ENCODE results near the gene ESPNL.
"Not testable (repeated sequence)": the region's sequence is repeated elsewhere in the genome, so short reads cannot be mapped to it uniquely, and the experiment has no call there.

The ESPNL gene, protein sequence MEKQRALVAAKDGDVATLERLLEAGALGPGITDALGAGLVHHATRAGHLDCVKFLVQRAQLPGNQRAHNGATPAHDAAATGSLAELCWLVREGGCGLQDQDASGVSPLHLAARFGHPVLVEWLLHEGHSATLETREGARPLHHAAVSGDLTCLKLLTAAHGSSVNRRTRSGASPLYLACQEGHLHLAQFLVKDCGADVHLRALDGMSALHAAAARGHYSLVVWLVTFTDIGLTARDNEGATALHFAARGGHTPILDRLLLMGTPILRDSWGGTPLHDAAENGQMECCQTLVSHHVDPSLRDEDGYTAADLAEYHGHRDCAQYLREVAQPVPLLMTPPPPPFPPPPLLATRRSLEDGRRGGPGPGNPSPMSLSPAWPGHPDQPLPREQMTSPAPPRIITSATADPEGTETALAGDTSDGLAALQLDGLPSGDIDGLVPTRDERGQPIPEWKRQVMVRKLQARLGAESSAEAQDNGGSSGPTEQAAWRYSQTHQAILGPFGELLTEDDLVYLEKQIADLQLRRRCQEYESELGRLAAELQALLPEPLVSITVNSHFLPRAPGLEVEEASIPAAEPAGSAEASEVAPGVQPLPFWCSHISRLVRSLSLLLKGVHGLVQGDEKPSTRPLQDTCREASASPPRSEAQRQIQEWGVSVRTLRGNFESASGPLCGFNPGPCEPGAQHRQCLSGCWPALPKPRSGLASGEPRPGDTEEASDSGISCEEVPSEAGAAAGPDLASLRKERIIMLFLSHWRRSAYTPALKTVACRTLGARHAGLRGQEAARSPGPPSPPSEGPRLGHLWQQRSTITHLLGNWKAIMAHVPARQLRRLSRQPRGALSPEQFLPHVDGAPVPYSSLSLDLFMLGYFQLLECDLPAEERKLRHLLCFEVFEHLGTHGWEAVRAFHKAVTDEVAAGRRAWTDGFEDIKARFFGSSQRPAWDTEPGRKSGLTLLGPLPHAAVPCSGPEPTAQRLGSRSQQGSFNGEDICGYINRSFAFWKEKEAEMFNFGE

DNA sequence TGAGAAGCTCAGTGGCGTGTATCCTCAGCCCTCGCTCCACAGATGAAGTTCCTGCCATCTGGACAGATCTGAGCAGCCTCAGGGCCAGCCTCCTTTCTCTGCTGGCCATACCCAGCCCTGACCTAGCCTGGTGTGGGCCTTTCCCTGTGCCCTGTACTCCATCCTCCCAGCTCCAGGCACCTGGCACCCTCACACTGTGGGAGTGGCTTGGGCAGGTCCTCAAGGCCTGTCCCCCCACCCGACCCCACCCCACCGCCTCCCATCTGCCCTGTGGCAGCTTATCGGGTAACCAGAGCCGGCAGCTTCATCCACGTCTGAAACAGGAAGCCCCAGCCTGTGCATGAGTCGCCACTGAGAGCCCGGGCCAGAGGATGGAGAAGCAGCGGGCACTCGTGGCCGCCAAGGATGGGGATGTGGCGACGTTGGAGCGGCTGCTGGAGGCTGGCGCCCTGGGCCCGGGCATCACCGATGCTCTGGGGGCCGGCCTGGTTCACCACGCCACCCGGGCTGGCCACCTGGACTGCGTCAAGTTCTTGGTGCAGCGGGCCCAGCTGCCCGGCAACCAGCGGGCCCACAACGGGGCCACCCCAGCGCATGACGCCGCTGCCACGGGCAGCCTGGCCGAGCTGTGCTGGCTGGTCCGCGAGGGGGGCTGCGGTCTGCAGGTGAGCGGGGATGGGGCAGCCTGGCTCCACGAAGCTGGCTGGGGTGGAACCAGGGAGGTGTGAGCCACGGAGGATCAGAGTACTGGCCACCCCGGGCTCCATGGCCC, at the start of gene ESPNL:
ESPNL (plus strand) TSS at position 292 of the 772 bp plus-strand sequence; CDS start at position 372, 80 bp downstream.
- no peak within 1 kb of the TSS for H3K4me3 ChIP-seq (ENCODE audit: low read depth, low read length)
- no peak within 1 kb of the TSS for H3K4me2 ChIP-seq (ENCODE audit: low read length)
- TF ChIP-seq, protein P1, sequence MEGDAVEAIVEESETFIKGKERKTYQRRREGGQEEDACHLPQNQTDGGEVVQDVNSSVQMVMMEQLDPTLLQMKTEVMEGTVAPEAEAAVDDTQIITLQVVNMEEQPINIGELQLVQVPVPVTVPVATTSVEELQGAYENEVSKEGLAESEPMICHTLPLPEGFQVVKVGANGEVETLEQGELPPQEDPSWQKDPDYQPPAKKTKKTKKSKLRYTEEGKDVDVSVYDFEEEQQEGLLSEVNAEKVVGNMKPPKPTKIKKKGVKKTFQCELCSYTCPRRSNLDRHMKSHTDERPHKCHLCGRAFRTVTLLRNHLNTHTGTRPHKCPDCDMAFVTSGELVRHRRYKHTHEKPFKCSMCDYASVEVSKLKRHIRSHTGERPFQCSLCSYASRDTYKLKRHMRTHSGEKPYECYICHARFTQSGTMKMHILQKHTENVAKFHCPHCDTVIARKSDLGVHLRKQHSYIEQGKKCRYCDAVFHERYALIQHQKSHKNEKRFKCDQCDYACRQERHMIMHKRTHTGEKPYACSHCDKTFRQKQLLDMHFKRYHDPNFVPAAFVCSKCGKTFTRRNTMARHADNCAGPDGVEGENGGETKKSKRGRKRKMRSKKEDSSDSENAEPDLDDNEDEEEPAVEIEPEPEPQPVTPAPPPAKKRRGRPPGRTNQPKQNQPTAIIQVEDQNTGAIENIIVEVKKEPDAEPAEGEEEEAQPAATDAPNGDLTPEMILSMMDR (IDR thresholded peaks at IDR 0.05), result no peak
- no peaks in the 10 kb centered on the region for H3K27me3 ChIP-seq (ENCODE audit: control insufficient read depth, insufficient read depth, low read length)
- H3K9ac ChIP-seq, result no peak within 1 kb of the TSS
- no peaks in the 10 kb centered on the region for H3K79me2 ChIP-seq
- no peak within 1 kb of the TSS for H3K27ac ChIP-seq
- H3K36me3 ChIP-seq (ENCODE audit: control insufficient read depth, insufficient read depth, low read length), result no peaks in the 10 kb centered on the region
- no peaks in the 10 kb centered on the region for H3K4me1 ChIP-seq
- H3K9me3 ChIP-seq (ENCODE audit: control insufficient read depth, low read length), result no peaks in the 10 kb centered on the region
- no peak within 1 kb of the TSS for H2AFZ ChIP-seq

DNA sequence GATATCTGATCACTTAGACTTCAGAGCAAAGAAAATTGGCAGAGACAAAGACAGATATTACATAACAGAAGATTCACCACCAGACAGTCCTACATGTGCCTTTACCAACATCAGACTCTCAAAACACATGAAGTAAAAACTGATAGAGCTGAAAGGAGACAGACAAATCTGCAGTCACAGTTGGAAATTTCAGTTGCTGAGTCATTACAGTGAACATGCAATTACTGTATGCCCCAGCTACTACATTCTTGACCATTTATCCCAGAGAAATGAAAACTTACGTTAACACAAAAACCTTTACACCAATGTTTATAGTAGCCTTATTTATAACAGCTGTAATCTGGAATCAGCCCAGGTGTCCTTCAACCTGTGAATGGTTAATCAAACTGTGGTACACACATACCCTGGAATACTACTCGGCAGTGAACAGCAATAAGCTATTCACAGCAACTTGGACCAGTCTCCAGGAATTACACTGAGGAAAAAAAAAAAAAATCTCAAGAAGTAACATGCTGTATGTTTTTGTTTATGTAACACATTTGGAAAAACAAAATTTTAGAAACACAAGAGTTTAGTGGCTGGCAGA, 46.9 kb upstream of the ESPNL start:
- Histone ChIP-seq H3K36me3 (ENCODE audit: control insufficient read depth, insufficient read depth, low read length) (no peaks in the 10 kb centered on the region), H3K9me3 (ENCODE audit: control insufficient read depth, low read length) (no peaks in the 10 kb centered on the region), H3K4me3 (ENCODE audit: low read depth, low read length) (no peak overlapping the region), H3K27me3 (ENCODE audit: control insufficient read depth, insufficient read depth, low read length) (no peaks in the 10 kb centered on the region), H3K27ac (no peak overlapping the region), H3K79me2 (no peaks in the 10 kb centered on the region), H3K4me1 (no peaks in the 10 kb centered on the region), H2AFZ (no peak overlapping the region), H3K9ac (no peak overlapping the region), H3K4me2 (ENCODE audit: low read length) (no peak overlapping the region)
- TF ChIP-seq, protein P1 (IDR thresholded peaks at IDR 0.05), result no peak

DNA sequence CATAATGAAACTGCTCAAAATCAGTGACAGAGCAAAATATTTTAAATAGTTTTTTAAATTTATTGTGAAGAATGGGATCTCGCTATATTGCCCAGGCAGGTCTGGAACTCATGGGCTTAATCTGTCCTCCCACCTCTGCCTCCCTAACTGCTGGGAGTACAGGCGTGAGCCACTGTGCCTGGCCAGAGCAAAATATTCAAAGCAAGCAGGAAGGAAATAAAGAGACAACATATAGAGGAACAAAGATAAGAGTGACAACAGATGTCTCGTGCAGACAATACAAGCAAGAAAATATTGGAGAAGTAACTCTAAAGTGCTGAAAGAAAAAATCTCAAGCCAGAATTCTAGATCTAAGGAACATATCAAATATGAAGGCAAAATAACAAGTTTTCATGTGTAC, 44.3 kb upstream of the ESPNL start:
- Histone ChIP-seq H3K27me3 (ENCODE audit: control insufficient read depth, insufficient read depth, low read length) (no peaks in the 10 kb centered on the region), H3K27ac (no peak overlapping the region), H3K9me3 (ENCODE audit: control insufficient read depth, low read length) (no peaks in the 10 kb centered on the region), H2AFZ (no peak overlapping the region), H3K4me3 (ENCODE audit: low read depth, low read length) (no peak overlapping the region), H3K4me1 (peaks cover 8% of the 10 kb centered on the region), H3K9ac (no peak overlapping the region), H3K79me2 (no peaks in the 10 kb centered on the region), H3K36me3 (ENCODE audit: control insufficient read depth, insufficient read depth, low read length) (no peaks in the 10 kb centered on the region), H3K4me2 (ENCODE audit: low read length) (no peak overlapping the region)
- TF ChIP-seq, protein P1 (IDR thresholded peaks at IDR 0.05), result no peak

DNA sequence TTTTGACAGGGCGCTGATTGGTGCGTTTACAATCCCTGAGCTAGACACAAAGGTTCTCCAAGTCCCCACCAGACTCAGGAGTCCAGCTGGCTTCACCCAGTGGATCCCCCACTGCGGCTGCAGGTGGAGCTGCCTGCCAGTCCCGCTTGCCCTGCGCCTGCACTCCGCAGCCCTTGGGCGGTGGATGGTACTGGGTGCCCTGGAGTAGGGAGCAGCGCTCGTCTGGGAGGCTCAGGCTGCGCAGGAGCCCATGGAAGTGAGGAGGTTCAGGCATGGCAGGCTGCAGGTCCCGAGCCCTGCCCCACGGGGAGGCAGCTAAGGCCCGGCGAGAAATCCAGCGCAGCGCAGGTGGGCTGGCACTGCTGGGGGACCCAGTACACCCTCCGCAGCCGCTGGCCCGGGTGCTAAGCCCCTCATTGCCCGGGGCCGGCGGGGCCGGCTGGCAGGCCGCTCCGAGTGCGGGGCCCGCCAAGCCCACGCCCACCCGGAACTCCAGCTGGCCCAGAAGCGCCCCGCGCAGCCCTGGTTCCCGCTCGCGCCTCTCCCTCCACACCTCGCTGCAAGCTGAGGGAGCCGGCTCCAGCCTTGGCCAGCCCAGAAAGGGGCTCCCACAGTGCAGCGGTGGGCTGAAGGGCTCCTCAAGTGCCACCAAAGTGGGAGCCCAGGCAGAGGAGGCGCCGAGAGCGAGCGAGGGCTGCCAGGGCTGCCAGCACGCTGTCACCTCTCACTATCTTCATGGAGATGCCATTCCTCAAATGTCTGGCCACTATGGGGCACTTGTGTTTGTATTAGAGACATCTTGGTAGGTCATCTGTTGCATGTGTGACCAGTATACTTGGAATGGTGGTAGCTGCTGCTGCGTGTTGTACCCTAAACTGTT, 42.2 kb upstream of the ESPNL start:
- H3K4me2 ChIP-seq (ENCODE audit: low read length); H3K79me2 ChIP-seq; H3K9ac ChIP-seq; H3K9me3 ChIP-seq (ENCODE audit: control insufficient read depth, low read length); H3K27me3 ChIP-seq (ENCODE audit: control insufficient read depth, insufficient read depth, low read length); H3K4me3 ChIP-seq (ENCODE audit: low read depth, low read length); H3K36me3 ChIP-seq (ENCODE audit: control insufficient read depth, insufficient read depth, low read length); H2AFZ ChIP-seq; H3K4me1 ChIP-seq; H3K27ac ChIP-seq: not testable (repeated sequence)

All from parathyroid adenoma (tissue), 2 donors.